Esophagus squamous epithelium (tissue), 4 donors: ENCODE results near the gene ABCC2.
A peak's percentile ranks its signal among the peaks of the same experiment; 100 is the strongest.

Source experiments
- CTCF ChIP-seq, 6 experiments: fragments of 450-650 bp in 4 of 6; fragments of 200-600 bp in 2 of 6; sonication (generic) in 2 of 6; IDR thresholded peaks; one replicate each; pipeline ENCODE4 v1.5.1; 2016 to 2019; ENCODE audit warnings: antibody characterized with exemption in 6 of 6, mild to moderate bottlenecking in 4 of 6, moderate library complexity in 4 of 6
- POLR2A ChIP-seq, 4 donors: fragments of 450-650 bp; IDR thresholded peaks; one replicate each; pipeline ENCODE4 v1.6.1; 2017; ENCODE audit warnings: antibody characterized with exemption in 4 of 4, mild to moderate bottlenecking in 4 of 4, moderate library complexity in 3 of 4

- peak in 2 of 6 experiments; percentile 15 to 35 for TF ChIP-seq CTCF (IDR thresholded peaks at IDR 0.05)
- no peak for TF ChIP-seq POLR2A (IDR thresholded peaks at IDR 0.05)
Measured at GRCh38 chr10:99854860-99855259, 72.4 kb downstream of the ABCC2 start.
